GM10248 (cell line): ENCODE data around the gene SCRT2.

Experiments
- CTCF ChIA-PET: fragments of 300-600 bp; sonication (Branson Sonifier 250); formaldehyde crosslinking; extraction: SDS; loops from one replicate; lab custom pipeline; 2021; ENCODE audit warnings: antibody characterized with exemption; lab: Yijun Ruan, JAX
- POLR2A ChIA-PET: fragments of 350-650 bp; sonication (Branson Sonifier 250); formaldehyde crosslinking; extraction: SDS; loops from one replicate; lab custom pipeline; 2020; ENCODE audit warnings: antibody characterized with exemption; lab: Yijun Ruan, JAX
- DNase-seq: peaks from one replicate; pipeline ENCODE4 v3.0.0; 2012; ENCODE audit errors: extremely low spot score
- TF ChIP-seq, protein P1 (sequence below): IDR thresholded peaks from 2 replicates; pipeline ENCODE4 v1.5.1; 2012; ENCODE audit warnings: mild to moderate bottlenecking, low read depth; ENCODE audit errors: extremely low read depth, missing control alignments, control extremely low read depth

SCRT2 gene

DNA sequence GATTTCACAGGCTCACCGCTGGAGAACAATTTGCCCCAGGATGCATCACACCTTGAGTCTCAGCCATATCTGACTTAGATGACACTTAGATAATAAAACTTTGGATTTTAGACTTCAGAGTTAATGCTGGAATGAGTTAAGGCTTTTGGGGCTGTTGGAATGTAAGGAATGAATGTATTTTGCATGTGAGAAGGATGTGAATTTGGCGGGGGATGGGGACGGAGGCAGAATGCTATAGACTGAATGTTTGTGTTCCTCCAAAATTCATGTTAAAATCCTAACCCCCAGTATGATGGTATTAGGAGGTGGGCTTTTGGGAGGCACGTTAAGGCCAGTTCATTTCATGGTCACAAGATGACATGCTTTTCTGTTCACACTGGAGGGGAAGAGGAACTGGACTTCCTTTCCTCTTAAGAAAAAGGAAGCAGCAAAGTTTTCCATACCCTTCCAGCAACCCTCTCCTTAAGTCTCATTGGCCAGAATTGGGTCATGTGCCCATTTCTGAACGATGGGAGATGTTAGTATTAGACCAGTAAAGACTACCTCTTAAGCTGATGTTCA, 16.8 kb downstream of the SCRT2 start:
- DNase-seq, result no peak
- TF ChIP-seq, protein P1, sequence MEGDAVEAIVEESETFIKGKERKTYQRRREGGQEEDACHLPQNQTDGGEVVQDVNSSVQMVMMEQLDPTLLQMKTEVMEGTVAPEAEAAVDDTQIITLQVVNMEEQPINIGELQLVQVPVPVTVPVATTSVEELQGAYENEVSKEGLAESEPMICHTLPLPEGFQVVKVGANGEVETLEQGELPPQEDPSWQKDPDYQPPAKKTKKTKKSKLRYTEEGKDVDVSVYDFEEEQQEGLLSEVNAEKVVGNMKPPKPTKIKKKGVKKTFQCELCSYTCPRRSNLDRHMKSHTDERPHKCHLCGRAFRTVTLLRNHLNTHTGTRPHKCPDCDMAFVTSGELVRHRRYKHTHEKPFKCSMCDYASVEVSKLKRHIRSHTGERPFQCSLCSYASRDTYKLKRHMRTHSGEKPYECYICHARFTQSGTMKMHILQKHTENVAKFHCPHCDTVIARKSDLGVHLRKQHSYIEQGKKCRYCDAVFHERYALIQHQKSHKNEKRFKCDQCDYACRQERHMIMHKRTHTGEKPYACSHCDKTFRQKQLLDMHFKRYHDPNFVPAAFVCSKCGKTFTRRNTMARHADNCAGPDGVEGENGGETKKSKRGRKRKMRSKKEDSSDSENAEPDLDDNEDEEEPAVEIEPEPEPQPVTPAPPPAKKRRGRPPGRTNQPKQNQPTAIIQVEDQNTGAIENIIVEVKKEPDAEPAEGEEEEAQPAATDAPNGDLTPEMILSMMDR, result no peak
- CTCF ChIA-PET, result interaction anchor here (6.0 kb wide), 1 partner anchor 9 kb away, joined by 41 read pairs; no protein-coding TSS in a partner anchor
- POLR2A ChIA-PET, result no interaction called here

DNA sequence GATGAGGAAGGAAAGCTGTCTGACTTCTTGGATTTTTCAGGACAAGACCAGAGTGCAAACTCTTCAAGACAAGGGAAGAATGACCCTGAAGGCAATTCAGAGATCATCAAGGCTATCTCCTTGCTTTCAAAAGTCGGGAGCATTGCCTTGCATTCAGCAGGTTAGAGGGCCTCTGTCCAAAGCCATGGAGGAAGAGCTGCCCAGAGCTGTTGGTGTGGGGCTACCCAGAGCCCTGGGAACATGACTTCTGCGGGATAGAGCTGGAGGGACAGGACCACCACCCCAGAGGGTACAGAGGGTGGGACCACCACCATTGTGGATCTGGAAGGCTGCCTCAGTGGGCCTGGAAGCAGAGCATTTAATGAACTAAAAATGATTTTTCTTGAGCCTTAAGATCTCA, 17.4 kb downstream of the SCRT2 start:
- CTCF ChIA-PET, result interaction anchor here (0.6 to 6.0 kb wide), 3 partner anchors 9 to 65 kb away, joined by 3 to 41 read pairs (median 4); no protein-coding TSS in a partner anchor
- POLR2A ChIA-PET, result no interaction called here
- no peak for DNase-seq
- TF ChIP-seq, protein P1, result no peak

DNA sequence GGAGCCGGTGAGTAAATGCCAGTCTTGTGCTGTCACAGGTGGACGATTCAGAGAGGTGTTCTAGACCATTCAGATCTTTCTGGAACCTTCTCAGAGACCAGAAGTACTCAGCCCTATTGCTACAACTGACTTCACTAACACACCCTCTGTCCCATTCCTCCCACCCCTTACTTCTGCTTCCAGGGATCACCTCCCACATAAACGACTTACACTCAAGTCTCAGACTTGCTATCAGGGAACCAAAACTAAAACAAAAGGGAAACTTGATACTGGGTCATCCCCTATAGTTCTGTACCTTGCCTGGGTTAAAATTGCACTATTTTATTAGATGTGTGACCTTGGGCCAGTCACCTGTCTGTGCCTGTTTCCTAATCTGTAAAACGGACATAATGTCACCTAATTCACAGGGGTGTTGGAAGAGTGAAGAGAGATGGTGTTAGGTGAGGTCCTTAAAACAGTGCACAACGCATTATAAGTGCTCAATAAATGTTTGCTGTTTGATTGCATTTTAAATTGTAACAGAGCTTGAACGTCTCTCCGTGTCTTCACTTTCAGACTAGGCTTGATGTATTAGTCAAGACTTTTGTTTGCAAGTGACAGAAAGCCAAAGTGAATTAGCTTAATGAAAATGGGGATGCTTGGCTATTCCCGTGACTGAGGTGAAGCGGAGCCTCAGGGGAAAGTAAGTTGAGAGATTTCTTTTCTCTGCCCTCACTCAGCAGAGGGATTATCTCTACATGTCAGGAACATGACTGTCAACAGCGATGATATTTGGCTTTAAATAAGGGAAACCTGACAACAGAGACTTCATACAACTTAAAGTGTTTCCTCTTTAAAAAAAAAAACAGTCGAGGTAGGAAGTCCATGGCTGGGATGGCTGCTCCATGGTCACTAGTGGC, 19.6 kb downstream of the SCRT2 start:
- DNase-seq, result no peak
- ChIA-PET CTCF (interaction anchor here (3.4 to 6.0 kb wide), 2 partner anchors 11 to 12 kb away, joined by 22 to 41 read pairs; no protein-coding TSS in a partner anchor), POLR2A (no interaction called here)
- TF ChIP-seq, protein P1, result no peak

DNA sequence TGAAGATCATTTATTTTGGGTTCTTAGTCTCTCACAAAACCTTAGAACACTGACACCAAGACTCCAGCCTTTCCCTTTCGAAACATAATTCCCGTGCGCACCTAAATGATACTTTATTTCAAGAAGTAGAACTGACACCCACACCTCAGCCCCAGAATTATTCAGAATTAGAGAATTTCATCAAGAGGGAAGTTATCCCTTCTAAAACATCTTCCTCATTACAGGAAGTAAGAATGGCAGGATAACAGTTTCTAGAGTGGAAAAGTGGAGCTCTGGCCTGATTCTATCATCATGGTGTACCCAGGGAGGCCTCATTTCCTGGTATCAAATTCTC, 21.2 kb downstream of the SCRT2 start:
- ChIA-PET CTCF (interaction anchor here (3.4 to 6.0 kb wide), 2 partner anchors 9 to 13 kb away, joined by 22 to 41 read pairs; no protein-coding TSS in a partner anchor), POLR2A (no interaction called here)
- DNase-seq, result no peak
- TF ChIP-seq, protein P1, result no peak

DNA sequence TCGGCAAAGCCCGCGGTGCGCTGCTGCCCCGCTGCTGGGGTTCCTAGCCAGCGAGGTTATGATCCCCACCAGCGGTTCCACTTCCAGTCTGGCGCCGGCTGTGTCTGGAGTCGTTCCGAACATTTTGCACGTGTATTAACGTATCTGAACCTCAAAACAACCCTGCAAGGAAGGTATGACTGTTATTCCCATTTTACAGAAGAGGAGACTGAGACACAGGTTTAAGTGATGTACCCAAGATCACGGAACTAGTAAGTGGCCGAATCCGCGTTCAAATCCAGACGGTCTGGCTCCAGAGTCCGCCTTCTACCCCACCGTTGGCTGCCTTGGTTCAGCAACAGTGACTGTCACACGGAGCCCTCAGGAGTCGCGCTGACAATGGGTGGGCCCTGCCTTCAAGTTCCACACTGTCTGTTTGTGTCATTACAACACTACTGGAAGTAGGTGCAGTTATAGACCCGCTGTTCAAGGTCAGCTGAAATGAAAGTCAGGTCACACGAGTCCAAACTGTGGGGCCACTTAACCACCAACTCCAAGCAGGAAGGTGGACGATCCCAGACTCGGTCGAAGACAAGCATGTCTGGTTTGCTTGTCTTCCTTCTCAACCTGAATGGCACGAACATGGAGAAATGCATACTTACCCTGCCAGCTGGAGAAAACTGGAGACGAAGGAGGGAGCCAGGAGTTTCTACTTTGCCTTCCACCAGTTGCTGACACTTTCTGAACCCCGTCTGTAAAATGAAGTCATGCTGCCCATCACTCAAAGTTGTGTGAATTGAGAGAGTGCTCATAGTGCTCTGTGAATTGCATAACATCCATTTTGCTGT, 21.8 kb downstream of the SCRT2 start:
- TF ChIP-seq, protein P1, result no peak
- ChIA-PET CTCF (interaction anchor here (3.4 to 6.0 kb wide), 2 partner anchors 9 to 14 kb away, joined by 22 to 41 read pairs; no protein-coding TSS in a partner anchor), POLR2A (no interaction called here)
- DNase-seq, result no peak

DNA sequence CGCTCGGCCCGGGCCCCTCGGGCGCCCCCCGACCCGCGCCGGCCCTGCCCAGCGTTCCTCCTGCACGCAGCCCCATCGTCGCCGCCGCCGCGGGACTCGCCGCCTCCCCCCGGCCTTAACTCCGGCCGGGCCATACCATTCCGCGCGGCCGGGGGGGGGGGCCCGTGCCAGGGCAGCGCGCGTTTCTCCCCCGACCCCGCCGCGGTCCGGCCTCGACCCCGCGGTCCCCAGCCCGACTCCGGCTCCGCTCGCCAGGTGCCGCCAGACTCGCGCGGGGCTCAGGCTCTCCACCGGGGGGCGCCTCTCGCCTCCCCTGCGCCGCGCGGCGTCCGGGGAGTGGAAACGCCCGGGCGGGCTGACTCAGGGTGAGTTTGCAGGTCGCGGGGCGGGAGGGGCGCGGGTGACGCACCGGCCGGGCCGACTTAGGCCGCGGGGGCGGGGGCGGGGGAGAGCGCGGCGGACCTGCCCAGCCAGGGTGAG, 22.5 kb downstream of the SCRT2 start, which contains the start of gene SRXN1:
TSS of gene SRXN1 (minus strand) at position 91 of the 480 bp plus-strand sequence. CDS start at position 76, 15 bp downstream.
- ChIA-PET CTCF (no interaction called here), POLR2A (no interaction called here)
- TF ChIP-seq, protein P1, result peak; percentile 81
- DNase-seq, result peak; percentile 95
